HG03432 (cell line): ENCODE results near the gene CCDC196.
"Not testable (repeated sequence)": the region's sequence is repeated elsewhere in the genome, so short reads cannot be mapped to it uniquely, and the experiment has no call there.

Experiments
- ATAC-seq: cut with Tn5 transposase; IDR thresholded peaks from one replicate; pipeline ENCODE4 v1.9.1; 2021; ENCODE audit warnings: mild to moderate bottlenecking, moderate library complexity; ENCODE audit not compliant: unreplicated experiment

The CCDC196 gene

GRCh38 chr14:66495218-66496098 lies 9.3 kb downstream of the CCDC196 start:
- peak; percentile 69 for ATAC-seq

GRCh38 chr14:66496188-66496807 lies 10.1 kb downstream of the CCDC196 start:
- ATAC-seq = no peak

GRCh38 chr14:66496911-66497310 lies 10.7 kb downstream of the CCDC196 start:
- no peak for ATAC-seq

GRCh38 chr14:66498311-66498710 lies 12.1 kb downstream of the CCDC196 start:
- no peak for ATAC-seq

- ATAC-seq = no peak
These were observed 15.4 kb downstream of the CCDC196 start for GRCh38 chr14:66501592-66501991.

- not testable (repeated sequence) for ATAC-seq
These were observed 16.7 kb downstream of the CCDC196 start for GRCh38 chr14:66502836-66503235.

GRCh38 chr14:66503532-66503931 lies 17.4 kb downstream of the CCDC196 start:
- ATAC-seq = no peak

- ATAC-seq = peak; percentile 23
These were observed 21.1 kb downstream of the CCDC196 start for GRCh38 chr14:66507181-66507721.

GRCh38 chr14:66507722-66508546 lies 21.8 kb downstream of the CCDC196 start, which contains the start of gene GPHN:
TSS of gene GPHN (plus strand) at chr14:66508147.
- ATAC-seq = peak; percentile 87

GRCh38 chr14:66508547-66508845 lies 22.3 kb downstream of the CCDC196 start:
- ATAC-seq = no peak

GRCh38 chr14:66508846-66509621 lies 22.9 kb downstream of the CCDC196 start:
- peak; percentile 32 for ATAC-seq

- ATAC-seq = no peak
These were observed 23.7 kb downstream of the CCDC196 start for GRCh38 chr14:66509874-66510273.

- ATAC-seq = no peak
These were observed 25.7 kb downstream of the CCDC196 start for GRCh38 chr14:66511849-66512248.

- ATAC-seq = no peak
These were observed 28.0 kb downstream of the CCDC196 start for GRCh38 chr14:66514213-66514612.

- no peak for ATAC-seq
These were observed 44.4 kb downstream of the CCDC196 start for GRCh38 chr14:66530526-66530925.

- ATAC-seq = no peak
These were observed 52.9 kb downstream of the CCDC196 start for GRCh38 chr14:66539034-66539433.

- ATAC-seq = no peak
These were observed 53.9 kb downstream of the CCDC196 start for GRCh38 chr14:66540038-66540437.

GRCh38 chr14:66541627-66542026 lies 55.5 kb downstream of the CCDC196 start:
- no peak for ATAC-seq

- ATAC-seq = no peak
These were observed 57.8 kb downstream of the CCDC196 start for GRCh38 chr14:66543996-66544395.

GRCh38 chr14:66545191-66545590 lies 59.0 kb downstream of the CCDC196 start:
- ATAC-seq = not testable (repeated sequence)
